Fibroblast of peridontal ligament (primary cell): ENCODE data around the gene TBCEL.

Experiments
- DNase-seq: peaks from one replicate; pipeline ENCODE4 v3.0.0-alpha.2; 2010; ENCODE audit errors: extremely low read depth

Gene TBCEL

DNA sequence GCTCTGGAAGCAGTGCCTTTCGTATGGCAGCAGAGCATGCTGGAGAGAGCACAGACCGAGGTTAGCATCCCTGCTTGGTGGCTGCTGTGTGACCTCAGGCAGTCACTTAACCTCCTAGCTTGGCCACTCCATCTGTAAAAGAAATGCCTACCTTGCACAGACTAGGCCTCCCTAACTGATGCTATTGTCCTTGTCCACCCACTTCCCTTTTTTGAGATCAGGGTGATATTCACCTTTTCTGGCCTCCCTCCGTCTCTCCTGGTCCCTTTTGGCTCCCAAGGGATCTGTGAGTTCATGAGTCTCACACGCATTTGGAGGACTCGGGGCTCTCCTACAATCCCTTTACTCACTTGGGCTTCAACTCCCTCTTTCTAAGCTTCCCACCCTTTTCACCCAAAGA lies 114.4 kb downstream of the TBCEL start:
- DNase-seq, result no peak

DNA sequence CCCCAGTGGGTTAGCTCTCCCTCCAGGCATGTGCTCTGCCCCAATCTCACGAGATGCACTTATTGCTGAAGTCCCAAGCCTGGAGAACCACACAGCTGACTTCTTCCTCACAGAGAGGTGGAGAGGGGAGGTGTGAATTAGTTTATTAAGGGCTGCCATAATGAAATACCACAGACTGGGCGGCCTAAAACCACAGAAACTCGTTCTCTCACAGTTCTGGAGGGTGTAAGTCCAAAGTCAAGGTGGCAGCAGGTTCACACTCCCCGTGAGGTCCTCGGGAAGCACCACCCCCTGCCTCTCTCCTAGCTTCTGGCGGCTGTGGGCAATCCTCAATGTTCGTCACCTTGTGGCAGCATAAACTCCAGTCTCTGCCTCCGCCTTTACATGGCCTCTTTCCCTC lies 116.5 kb downstream of the TBCEL start:
- no peak for DNase-seq
